GM21717 (cell line): Measurements from ENCODE around the gene F2RL1.
"Not testable (repeated sequence)": the region's sequence is repeated elsewhere in the genome, so short reads cannot be mapped to it uniquely, and the experiment has no call there.

ENCODE experiments used
- ATAC-seq: cut with Tn5 transposase; IDR thresholded peaks from one replicate; pipeline ENCODE4 v1.9.1; 2021; ENCODE audit warnings: mild to moderate bottlenecking, moderate library complexity; ENCODE audit not compliant: unreplicated experiment

The F2RL1 gene

GRCh38 chr5:76849419-76850291 is 30.8 kb downstream of the F2RL1 start, which contains the start of gene S100Z:
Gene S100Z (plus strand): TSS chr5:76850014. CDS start chr5:76875360, 25,346 bp downstream.
- no peak for ATAC-seq

GRCh38 chr5:76850543-76851145 is 31.8 kb downstream of the F2RL1 start:
- no peak for ATAC-seq

GRCh38 chr5:76851728-76852369 is 33.0 kb downstream of the F2RL1 start:
- no peak for ATAC-seq

- no peak for ATAC-seq
Observed at GRCh38 chr5:76852772-76853171, 33.9 kb downstream of the F2RL1 start.

- ATAC-seq: not testable (repeated sequence)
Observed at GRCh38 chr5:76853741-76854140, 34.9 kb downstream of the F2RL1 start.

GRCh38 chr5:76854644-76855043 is 35.8 kb downstream of the F2RL1 start:
- ATAC-seq: no peak

- ATAC-seq: not testable (repeated sequence)
Observed at GRCh38 chr5:76855501-76855900, 36.7 kb downstream of the F2RL1 start.

- no peak for ATAC-seq
Observed at GRCh38 chr5:76855961-76856360, 37.1 kb downstream of the F2RL1 start.

GRCh38 chr5:76856800-76857199 is 38.0 kb downstream of the F2RL1 start:
- not testable (repeated sequence) for ATAC-seq

- ATAC-seq: no peak
Observed at GRCh38 chr5:76859591-76860247, 40.9 kb downstream of the F2RL1 start.

- ATAC-seq: no peak
Observed at GRCh38 chr5:76861612-76862011, 42.8 kb downstream of the F2RL1 start.

- no peak for ATAC-seq
Observed at GRCh38 chr5:76863001-76863400, 44.2 kb downstream of the F2RL1 start.

- ATAC-seq: no peak
Observed at GRCh38 chr5:76866503-76866902, 47.7 kb downstream of the F2RL1 start.

- no peak for ATAC-seq
Observed at GRCh38 chr5:76867038-76867437, 48.2 kb downstream of the F2RL1 start.

GRCh38 chr5:76867827-76868693 is 49.2 kb downstream of the F2RL1 start:
- ATAC-seq: no peak

GRCh38 chr5:76870046-76870445 is 51.2 kb downstream of the F2RL1 start:
- no peak for ATAC-seq

GRCh38 chr5:76874088-76874581 is 55.3 kb downstream of the F2RL1 start:
- ATAC-seq: no peak
